Kidney epithelial cell (primary cell): ENCODE results near the gene CORO2B. TPM values are rescaled to one million over a fixed set of nuclear protein-coding genes. Genes with fewer than 3 reads are reported as not detected.

Experiments used
- DNase-seq: peaks from one replicate; pipeline ENCODE4 v3.0.0-alpha.2; 2010; ENCODE audit warnings: low read depth
- H3K27me3 ChIP-seq: 2 replicates; pipeline ENCODE4 v1.6.0; 2011; ENCODE audit warnings: low read length; ENCODE audit not compliant: control insufficient read depth, insufficient read depth
- H3K36me3 ChIP-seq: 2 replicates; pipeline ENCODE4 v1.5.1; 2011; ENCODE audit warnings: low read length; ENCODE audit not compliant: control insufficient read depth, insufficient read depth
- H3K4me3 ChIP-seq: 2 replicates; pipeline ENCODE4 v1.5.1; 2011; ENCODE audit warnings: low read depth, mild to moderate bottlenecking, control low read depth, low read length
- CTCF ChIP-seq: IDR thresholded peaks from 2 replicates; pipeline ENCODE4 v1.5.1; 2011; ENCODE audit warnings: mild to moderate bottlenecking, moderate library complexity, low read length, control low read depth, inconsistent platforms; ENCODE audit not compliant: insufficient read depth, poor library complexity, severe bottlenecking
- total RNA-seq: library from RNA; depleted of rRNA; stranded (reverse); fragments of >200 nt; gene quantifications from 2 replicates; pipeline ENCODE4 v1.2.3, GENCODE V29; 2015

Gene CORO2B
- total RNA-seq, 1 donor from 2014 or later, result 19.8 TPM

GRCh38 chr15:68774521-68775235 lies 195.9 kb downstream of the CORO2B start:
- H3K27me3 ChIP-seq, result no peaks in the 10 kb centered on the region
- no peaks in the 10 kb centered on the region for H3K36me3 ChIP-seq
- H3K4me3 ChIP-seq, result no peak overlapping the region
- TF ChIP-seq CTCF, result no peak
- no peak for DNase-seq

DNA sequence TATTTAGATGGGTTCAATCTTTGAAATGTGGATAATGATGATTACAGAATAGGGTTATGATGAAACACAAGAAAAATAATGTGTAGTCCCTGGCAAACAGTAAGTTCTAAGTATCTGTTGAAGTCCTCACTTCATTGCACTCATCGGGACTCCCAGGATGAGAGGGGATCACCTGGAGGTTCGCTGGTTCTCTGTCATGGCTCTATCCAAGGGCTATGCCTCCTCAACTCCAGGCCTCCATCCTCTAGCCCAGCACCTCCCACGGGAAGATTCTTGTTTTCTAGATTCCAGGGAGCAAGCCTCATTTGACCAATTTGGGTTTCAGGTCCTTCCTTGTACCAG lies 196.4 kb downstream of the CORO2B start:
- DNase-seq, result no peak
- no peaks in the 10 kb centered on the region for H3K36me3 ChIP-seq
- no peaks in the 10 kb centered on the region for H3K27me3 ChIP-seq
- no peak overlapping the region for H3K4me3 ChIP-seq
- no peak for TF ChIP-seq CTCF

DNA sequence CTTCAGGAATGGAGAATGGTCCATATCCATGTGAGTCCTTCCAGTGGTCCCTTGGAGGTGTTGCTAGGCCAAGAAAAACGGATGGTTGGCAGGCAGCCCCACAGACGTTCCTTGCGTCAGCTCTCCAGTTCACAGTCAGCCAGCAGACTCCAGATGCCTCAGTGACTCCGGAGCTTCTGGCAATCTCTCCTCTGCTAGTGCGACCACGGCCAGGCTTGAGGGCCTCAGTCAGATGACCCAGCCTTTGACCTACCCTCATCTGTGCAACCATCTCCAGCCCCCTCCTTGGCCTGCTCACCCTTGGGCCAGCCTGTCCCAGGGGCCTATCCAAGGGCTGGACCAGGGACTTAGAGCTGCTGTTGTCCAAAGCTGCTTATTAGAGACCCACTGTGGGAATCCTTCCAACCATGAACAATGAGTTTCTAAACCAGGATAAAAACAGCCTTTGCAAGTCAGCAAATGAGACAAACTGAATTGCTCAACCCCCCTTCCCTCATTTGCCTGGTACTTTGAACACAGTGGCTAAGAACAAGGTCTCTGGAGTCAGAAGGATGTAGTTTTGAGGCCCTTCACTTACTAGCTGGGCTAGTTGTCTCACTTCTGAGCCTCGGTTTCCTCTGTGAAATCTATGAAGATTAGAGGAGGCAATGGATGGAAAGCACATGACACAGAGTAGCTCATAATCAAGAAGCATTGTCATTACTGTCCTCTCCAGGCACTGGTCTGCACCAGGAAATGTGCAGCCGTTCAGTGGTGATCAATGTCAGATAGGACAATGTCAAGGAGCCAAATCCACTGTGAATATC lies 197.1 kb downstream of the CORO2B start:
- Histone ChIP-seq H3K27me3 (no peaks in the 10 kb centered on the region), H3K4me3 (no peak overlapping the region), H3K36me3 (no peaks in the 10 kb centered on the region)
- DNase-seq, result no peak
- TF ChIP-seq CTCF, result no peak

DNA sequence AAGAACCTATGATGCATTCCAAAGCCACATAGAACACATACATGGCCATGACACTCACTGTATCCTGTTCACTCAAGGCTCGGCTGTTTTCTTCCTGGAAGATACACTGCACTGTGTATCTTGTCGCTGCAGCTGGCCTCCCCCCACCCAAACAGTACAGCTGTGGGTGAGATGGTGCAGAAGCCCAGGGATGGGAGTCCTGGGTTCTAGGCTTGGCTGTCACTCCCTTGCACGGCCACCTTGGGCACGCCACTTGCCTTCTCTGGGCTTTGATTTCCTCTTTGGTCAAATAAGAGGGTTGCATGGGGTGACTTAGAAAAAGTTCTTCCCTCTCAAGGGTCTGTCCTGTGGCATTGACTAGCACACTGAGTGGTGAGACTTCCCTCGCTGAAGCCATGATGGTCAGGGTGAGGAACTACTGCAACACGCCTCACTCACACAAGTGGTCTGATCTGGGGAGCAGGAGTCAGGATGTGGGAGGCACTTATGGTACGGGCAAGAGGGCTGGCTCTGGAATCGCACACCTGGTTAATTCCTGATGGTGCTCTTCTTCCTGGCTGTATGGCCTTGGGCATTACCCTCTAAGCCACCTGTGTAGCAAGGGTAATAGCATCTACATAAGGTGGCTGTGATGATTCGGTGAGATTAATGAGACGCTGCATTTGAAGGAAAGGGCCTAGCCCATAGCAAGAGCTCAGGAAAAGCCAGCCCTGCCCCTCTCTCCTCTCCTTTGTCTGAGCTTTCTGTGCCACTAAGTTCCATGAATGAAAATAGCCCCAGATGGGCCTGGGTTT lies 197.9 kb downstream of the CORO2B start:
- Histone ChIP-seq H3K27me3 (no peaks in the 10 kb centered on the region), H3K4me3 (no peak overlapping the region), H3K36me3 (no peaks in the 10 kb centered on the region)
- TF ChIP-seq CTCF, result no peak
- DNase-seq, result no peak

Other genes starting within 250 kb of the CORO2B start
- gene ITGA11, start 146.8 kb upstream of the CORO2B start, total RNA-seq, result 6.2 and 7.0 TPM in 2 replicates
- gene ANP32A, start 241.9 kb downstream of the CORO2B start, total RNA-seq, result 46.8 and 50.9 TPM in 2 replicates